Fibroblast of skin of back (primary cell): ENCODE data around the gene ALDH1L2. TPM values are rescaled to one million over a fixed set of nuclear protein-coding genes. Genes with fewer than 3 reads are reported as not detected.
"Not testable (repeated sequence)": the region's sequence is repeated elsewhere in the genome, so short reads cannot be mapped to it uniquely, and the experiment has no call there.

Experiments
- DNase-seq: peaks from one replicate; pipeline ENCODE4 v3.0.0-alpha.2; 2013
- polyA plus RNA-seq, 2 experiments: library from polyadenylated mRNA; unstranded; fragments of 120-200 nt; gene quantifications; one replicate each; pipeline ENCODE4 v1.2.1, GENCODE V29; 2013; ENCODE audit not compliant: insufficient read length in 2 of 2

ALDH1L2 gene
- polyA plus RNA-seq (2013, experiment 1 of 2; ENCODE audit: insufficient read length): 59.3 TPM
- polyA plus RNA-seq (2013, experiment 2 of 2; ENCODE audit: insufficient read length): 45.4 TPM

- peak; percentile 89 for DNase-seq
Observed at GRCh38 chr12:105084251-105085250, at the start of gene ALDH1L2. ALDH1L2 (minus strand) TSS chr12:105084458; CDS start chr12:105084436, 22 bp downstream.

- DNase-seq: no peak
Observed at GRCh38 chr12:105120551-105120950, 36.3 kb upstream of the ALDH1L2 start.

- DNase-seq: no peak
Observed at GRCh38 chr12:105116969-105117368, 32.7 kb upstream of the ALDH1L2 start.

DNA sequence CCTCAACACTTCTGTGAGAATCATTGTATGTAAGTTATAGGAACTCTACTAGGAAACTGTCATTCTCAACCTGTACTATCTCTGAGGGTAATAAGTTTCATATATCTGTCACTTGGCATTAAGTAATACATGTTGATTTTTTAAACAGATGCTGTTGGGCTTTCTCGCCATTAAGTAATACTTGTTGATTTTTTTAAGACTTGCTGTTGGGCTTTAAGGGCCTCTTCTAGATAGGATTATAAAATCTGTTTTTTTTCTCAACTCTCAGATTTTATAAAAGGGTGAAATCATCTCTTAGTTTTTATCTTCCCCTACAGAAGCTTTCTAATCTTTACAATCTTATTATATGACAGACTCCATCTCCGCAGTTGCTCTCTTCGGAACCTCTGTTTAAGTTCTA, 28.8 kb upstream of the ALDH1L2 start:
- no peak for DNase-seq

GRCh38 chr12:105110851-105111250, 26.6 kb upstream of the ALDH1L2 start:
- DNase-seq: no peak

DNA sequence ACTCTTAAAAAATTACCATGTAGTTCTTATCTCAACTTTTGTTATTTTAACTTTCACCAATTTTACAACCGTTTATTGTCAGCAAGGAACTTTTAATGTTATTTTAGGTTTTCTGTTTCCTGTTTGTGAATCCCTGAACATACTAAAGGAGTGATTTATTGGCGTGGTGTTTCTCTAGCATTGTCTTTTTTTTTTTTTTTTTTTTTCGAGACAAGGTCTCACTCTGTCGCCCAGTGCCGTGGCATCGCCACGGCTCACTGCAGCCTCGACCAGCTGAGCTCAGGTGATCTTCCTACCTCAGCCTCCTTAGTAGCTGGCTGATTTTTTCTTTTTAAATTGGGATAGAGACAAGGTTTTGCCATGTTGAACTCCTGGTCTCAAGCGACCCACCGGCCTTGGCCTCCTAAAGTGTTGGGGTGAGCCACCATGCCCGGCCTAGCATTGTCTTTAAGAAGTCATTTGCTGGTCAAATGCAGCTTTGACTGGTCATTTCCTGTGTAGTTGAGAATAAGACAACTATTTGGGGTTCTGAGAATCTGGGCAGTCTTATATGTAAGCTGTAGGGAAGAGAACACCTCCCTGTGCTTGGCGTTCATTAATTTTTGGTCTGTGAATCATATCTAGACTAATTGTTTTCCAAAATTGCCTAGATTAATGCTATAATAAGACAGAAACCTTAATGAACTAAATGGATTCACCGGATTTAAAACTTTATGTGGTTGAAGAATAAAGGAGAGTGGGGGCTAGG, 25.4 kb upstream of the ALDH1L2 start:
- peak; percentile 30 for DNase-seq

GRCh38 chr12:105107494-105108371, 23.5 kb upstream of the ALDH1L2 start, which contains the start of gene WASHC4:
WASHC4 (plus strand) TSS chr12:105107731; CDS start chr12:105107801, 70 bp downstream.
- peak; percentile 94 for DNase-seq

DNA sequence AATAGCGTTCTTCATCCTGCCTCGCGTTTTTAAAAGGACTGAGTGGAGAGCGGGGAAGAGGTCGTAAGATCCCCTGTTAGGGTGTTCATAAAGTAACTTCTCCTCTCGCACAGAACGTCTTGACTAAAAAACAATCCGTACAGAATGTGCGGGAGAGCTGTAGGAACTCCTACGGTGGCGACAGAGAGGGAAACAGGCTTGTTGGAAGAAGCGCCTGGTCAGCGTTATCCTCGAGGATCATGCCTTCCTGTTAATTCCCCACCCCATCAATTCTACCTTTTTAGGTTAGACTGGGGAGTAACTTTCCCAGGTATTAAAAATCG, 22.9 kb upstream of the ALDH1L2 start:
- DNase-seq: no peak

DNA sequence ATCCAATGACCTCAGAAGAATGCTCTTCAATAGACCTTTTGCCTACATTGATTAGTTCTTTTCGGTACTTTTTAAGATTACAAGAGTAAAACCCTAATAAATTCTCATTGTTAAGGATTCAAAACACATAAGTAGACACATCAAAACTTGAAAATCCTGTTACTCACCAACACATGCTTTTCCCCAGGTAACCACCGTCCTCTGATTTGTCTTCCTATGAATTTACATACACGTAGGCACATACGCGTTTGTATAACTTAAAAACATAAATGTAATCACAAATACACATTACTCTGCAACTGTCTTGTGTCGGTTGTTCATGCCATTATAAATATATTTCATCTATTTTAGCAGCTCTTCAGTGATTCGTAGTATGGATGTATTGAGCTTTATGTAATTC, 22.4 kb upstream of the ALDH1L2 start:
- DNase-seq: no peak

- no peak for DNase-seq
Observed at GRCh38 chr12:105104762-105105161, 20.5 kb upstream of the ALDH1L2 start.

DNA sequence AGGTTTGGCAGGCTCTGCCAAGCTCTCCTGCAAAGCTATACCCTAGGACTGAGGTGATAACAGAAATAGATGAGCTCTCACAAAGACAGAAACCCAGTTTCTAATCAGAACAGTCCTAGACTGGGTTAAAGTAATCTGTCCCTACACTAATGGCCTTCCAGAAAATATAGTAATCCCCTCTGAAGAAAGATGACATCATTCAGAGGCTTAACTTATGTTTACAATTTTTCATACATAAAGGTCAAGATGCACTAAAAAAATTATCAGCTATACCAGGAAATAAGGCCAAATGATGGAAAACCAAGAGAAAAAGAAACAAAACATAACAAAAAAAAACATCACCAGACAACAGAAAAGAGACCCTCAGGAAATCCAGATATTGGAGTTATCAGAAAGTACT, 18.4 kb upstream of the ALDH1L2 start:
- no peak for DNase-seq

DNA sequence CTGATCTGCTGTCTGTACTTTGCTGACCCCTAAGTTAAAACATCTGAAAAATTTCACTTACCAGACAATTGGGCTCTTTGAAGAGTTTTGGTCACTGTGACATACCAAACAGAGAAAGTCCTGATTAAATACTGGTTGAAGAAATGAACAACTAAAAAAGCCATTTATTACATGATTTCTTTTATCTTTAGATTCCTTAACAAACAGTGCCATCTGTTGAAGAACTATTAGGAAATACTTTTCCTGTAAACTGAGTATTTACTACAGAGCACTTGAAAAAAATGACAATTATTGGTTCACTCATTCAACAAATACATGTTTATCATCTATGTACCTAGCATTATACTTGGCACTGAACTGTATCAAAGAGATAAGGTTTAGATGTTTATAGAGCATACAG, 16.7 kb upstream of the ALDH1L2 start:
- peak; percentile 25 for DNase-seq

GRCh38 chr12:105100207-105100985, 16.1 kb upstream of the ALDH1L2 start:
- peak; percentile 69 for DNase-seq

DNA sequence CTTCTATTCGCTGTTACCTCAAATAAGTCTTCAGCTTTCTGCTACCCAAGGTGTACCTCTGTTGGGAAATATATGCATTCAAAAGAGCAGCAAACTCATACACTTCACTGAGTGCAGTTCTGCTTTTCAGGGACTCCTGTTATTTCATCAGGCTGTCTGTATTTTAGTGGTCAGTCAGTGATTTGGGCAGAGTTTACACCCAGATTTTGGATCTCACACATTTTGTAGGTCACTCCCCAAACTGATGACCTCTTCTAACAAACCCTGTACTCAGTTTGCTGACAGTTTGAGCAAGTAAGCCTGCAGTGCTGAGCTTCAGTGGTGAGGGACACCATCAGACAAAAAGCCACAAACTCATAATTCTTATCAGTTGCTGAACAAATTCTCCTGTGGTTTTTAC, 15.1 kb upstream of the ALDH1L2 start:
- no peak for DNase-seq

DNA sequence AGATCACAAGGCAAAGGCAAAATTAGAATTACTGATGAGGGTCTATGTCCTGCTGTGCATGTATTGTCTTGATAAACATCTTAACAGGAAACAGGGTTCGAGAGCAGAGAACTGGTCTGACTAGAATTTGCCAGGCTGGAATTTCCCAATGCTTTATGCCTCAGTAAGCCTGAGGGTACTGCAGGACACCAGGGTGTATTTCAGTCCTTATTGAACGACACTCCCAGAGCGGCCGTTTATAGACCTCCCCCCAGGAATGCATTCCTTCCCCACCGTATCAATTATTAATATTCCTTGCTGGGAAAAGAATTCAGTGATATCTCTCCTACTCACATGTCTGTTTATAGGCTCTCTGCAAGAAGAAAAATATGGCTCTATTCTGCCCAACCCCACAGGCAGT, 11.1 kb upstream of the ALDH1L2 start:
- not testable (repeated sequence) for DNase-seq

- no peak for DNase-seq
Observed at GRCh38 chr12:105092336-105092735, 8.1 kb upstream of the ALDH1L2 start.

DNA sequence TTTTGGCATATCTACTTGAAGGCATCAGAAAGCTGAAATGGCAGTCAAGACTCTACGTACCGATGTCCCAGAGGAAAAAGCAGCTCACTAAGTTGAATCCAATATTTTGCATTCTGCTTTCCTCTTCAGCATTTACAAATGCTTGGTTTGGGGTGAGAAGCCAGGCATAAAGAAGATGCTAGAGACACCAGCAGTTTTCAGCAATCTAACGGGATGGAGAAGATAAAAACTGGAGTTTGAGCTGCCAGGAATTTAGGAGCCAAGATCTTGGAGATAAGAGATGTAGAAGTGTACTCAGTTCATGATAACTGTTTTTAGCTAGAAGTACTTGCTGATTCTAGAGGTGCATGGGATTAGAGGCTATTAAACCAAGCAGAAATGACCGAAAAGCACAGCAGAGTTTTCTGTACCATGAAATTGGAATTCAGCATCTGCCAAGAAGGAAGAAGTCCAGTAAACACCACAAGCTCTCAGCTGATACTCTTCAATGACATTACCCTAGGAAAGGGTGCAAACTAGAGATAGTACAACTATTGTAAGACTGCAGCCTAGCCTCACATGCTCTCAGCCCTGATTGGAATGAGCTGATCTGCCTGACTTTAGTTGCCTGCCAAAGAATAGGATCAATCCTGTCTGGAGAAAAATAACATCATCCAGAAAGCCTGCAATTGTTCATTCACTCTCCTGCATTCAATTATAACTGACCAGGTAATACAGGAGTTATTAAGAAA, 7.4 kb upstream of the ALDH1L2 start:
- DNase-seq: no peak

DNA sequence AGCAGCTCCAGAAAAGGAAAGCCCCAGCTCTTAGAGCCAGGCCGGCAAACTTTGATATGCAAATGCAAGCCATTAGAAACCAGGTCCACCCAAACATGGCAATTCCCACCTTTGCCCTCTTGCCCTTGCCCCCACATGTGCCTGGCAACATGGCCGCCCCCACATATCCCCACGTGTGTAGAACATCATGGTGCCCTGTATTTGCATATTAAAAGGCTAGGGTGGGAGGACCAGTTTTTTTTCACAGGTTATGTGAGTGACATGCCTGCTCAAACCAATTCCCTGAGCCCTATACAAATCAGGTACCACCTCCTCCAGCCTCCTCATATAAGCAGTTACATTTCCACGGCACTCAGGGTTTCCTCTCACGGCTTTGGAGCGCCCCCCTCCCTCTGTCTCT, 6.1 kb upstream of the ALDH1L2 start:
- DNase-seq: no peak

GRCh38 chr12:105089817-105090216, 5.6 kb upstream of the ALDH1L2 start:
- no peak for DNase-seq

GRCh38 chr12:105085501-105085900, 1.2 kb upstream of the ALDH1L2 start:
- DNase-seq: no peak
